WI38 (cell line): ENCODE results near the gene OSMR.

Experiments used
- H3K4me3 ChIP-seq: 2 replicates; pipeline ENCODE4 v1.5.1; 2011; ENCODE audit warnings: low read depth, mild to moderate bottlenecking, control low read depth, low read length
- CTCF ChIP-seq: IDR thresholded peaks from 2 replicates; pipeline ENCODE4 v1.5.1; 2012; ENCODE audit warnings: low read depth, mild to moderate bottlenecking, control low read depth, low read length

The OSMR gene

GRCh38 chr5:38891563-38891962, 45.8 kb downstream of the OSMR start:
- TF ChIP-seq CTCF = no peak
- H3K4me3 ChIP-seq = no peak overlapping the region

GRCh38 chr5:38892363-38892762, 46.6 kb downstream of the OSMR start:
- no peak for TF ChIP-seq CTCF
- H3K4me3 ChIP-seq = no peak overlapping the region

- H3K4me3 ChIP-seq = no peak overlapping the region
- no peak for TF ChIP-seq CTCF
These were observed 50.9 kb downstream of the OSMR start for GRCh38 chr5:38896760-38897159.

- TF ChIP-seq CTCF = no peak
- no peak overlapping the region for H3K4me3 ChIP-seq
These were observed 54.1 kb downstream of the OSMR start for GRCh38 chr5:38899936-38900335.

GRCh38 chr5:38905516-38905915, 59.7 kb downstream of the OSMR start:
- H3K4me3 ChIP-seq = no peak overlapping the region
- TF ChIP-seq CTCF = no peak

GRCh38 chr5:38906503-38906902, 60.7 kb downstream of the OSMR start:
- no peak for TF ChIP-seq CTCF
- H3K4me3 ChIP-seq = no peak overlapping the region

GRCh38 chr5:38911933-38912332, 66.1 kb downstream of the OSMR start:
- no peak for TF ChIP-seq CTCF
- no peak overlapping the region for H3K4me3 ChIP-seq
